IMR-90 (cell line): ENCODE measurements around the gene NARF. TPM values are rescaled to one million over a fixed set of nuclear protein-coding genes. Genes with fewer than 3 reads are reported as not detected.

Experiments
- ATAC-seq: fragments of 200-7000 bp; cut with Tn5 transposase; 2 replicates; pipeline ENCODE4 v1.9.1; 2020; ENCODE audit warnings: low read depth, mild to moderate bottlenecking, moderate library complexity
- BruUV-seq: library from RNA; stranded (reverse); fragments of 400-500 nt; replicated peaks from 2 replicates; lab custom pipeline; 2021; lab: Mats Ljungman, UMichigan
- CTCF ChIA-PET: fragments of 300-600 bp; formaldehyde crosslinking; extraction: SDS; loops from one replicate; lab custom pipeline; 2021; ENCODE audit warnings: antibody characterized with exemption; lab: Yijun Ruan, JAX
- POLR2A ChIA-PET: fragments of 300-600 bp; sonication (Branson Sonifier 250); formaldehyde crosslinking; loops from one replicate; lab custom pipeline; 2022; ENCODE audit warnings: antibody characterized with exemption; ENCODE audit not compliant: unreplicated experiment; lab: Charles Lee
- DNase-seq: peaks from one replicate; pipeline ENCODE4 v3.0.0; 2013
- H2AFZ ChIP-seq: replicated peaks from 2 replicates; pipeline ENCODE3; 2013; ENCODE audit warnings: low read length, mild to moderate bottlenecking; ENCODE audit not compliant: poor library complexity
- H2AK5ac ChIP-seq: 2 replicates; pipeline ENCODE4 v1.6.1; 2013; ENCODE audit warnings: low read depth, low read length, inconsistent platforms
- H2AK9ac ChIP-seq: replicated peaks from 2 replicates; pipeline ENCODE3; 2013; ENCODE audit warnings: mild to moderate bottlenecking, low read depth, low read length, moderate library complexity; ENCODE audit not compliant: poor library complexity
- H2BK120ac ChIP-seq: 2 replicates; pipeline ENCODE4 v1.6.1; 2013; ENCODE audit warnings: low read depth, low read length, inconsistent platforms
- H2BK15ac ChIP-seq: 3 replicates; pipeline ENCODE4 v1.6.1; 2013; ENCODE audit warnings: low read depth, low read length, inconsistent platforms
- H2BK20ac ChIP-seq: 2 replicates; pipeline ENCODE4 v1.6.1; 2013; ENCODE audit warnings: low read depth, mild to moderate bottlenecking, inconsistent platforms, low read length, moderate library complexity
- H2BK5ac ChIP-seq: 2 replicates; pipeline ENCODE4 v1.6.1; 2013; ENCODE audit warnings: mild to moderate bottlenecking, low read depth, low read length, inconsistent platforms; ENCODE audit not compliant: poor library complexity, severe bottlenecking
- H3K14ac ChIP-seq: replicated peaks from 2 replicates; pipeline ENCODE4 v1.6.1; 2013; ENCODE audit warnings: low read depth, low read length, inconsistent platforms
- H3K18ac ChIP-seq: 2 replicates; pipeline ENCODE4 v1.6.1; 2013; ENCODE audit warnings: low read depth, low read length, control low read depth
- H3K23ac ChIP-seq: 2 replicates; pipeline ENCODE4 v1.6.1; 2013; ENCODE audit warnings: low read depth, low read length, inconsistent platforms
- H3K27ac ChIP-seq: 2 replicates; pipeline ENCODE4 v1.5.1; 2013; ENCODE audit warnings: mild to moderate bottlenecking, control low read depth, low read length; ENCODE audit not compliant: insufficient read depth
- H3K27me3 ChIP-seq: 2 replicates; pipeline ENCODE4 v1.6.1; 2013; ENCODE audit warnings: low read length; ENCODE audit not compliant: control insufficient read depth, insufficient read depth
- H3K36me3 ChIP-seq: 2 replicates; pipeline ENCODE4 v1.6.1; 2013; ENCODE audit warnings: low read length, mixed read lengths; ENCODE audit not compliant: control insufficient read depth, insufficient read depth
- H3K4ac ChIP-seq: 2 replicates; pipeline ENCODE4 v1.6.1; 2013; ENCODE audit warnings: low read depth, low read length, inconsistent platforms
- H3K4me1 ChIP-seq: 2 replicates; pipeline ENCODE4 v1.6.1; 2013; ENCODE audit warnings: low read length, mixed read lengths; ENCODE audit not compliant: control insufficient read depth, insufficient read depth
- H3K4me2 ChIP-seq: 2 replicates; pipeline ENCODE4 v1.6.1; 2013; ENCODE audit warnings: low read depth, mild to moderate bottlenecking, control low read depth, low read length, moderate library complexity
- H3K4me3 ChIP-seq: 2 replicates; pipeline ENCODE4 v1.5.1; 2013; ENCODE audit warnings: low read depth, mild to moderate bottlenecking, control low read depth, low read length, moderate library complexity; ENCODE audit not compliant: insufficient read depth
- H3K56ac ChIP-seq: 2 replicates; pipeline ENCODE4 v1.6.1; 2013; ENCODE audit warnings: low read length, inconsistent platforms; ENCODE audit not compliant: insufficient read depth; ENCODE audit errors: extremely low read depth
- H3K79me1 ChIP-seq, 2 experiments: 2 replicates each; pipeline ENCODE4 v1.6.1; 2013; ENCODE audit warnings: low read length in 2 of 2, inconsistent platforms in 1 of 2, low read depth in 1 of 2
- H3K9ac ChIP-seq: 2 replicates; pipeline ENCODE4 v1.6.1; 2013; ENCODE audit warnings: low read depth, low read length, control low read depth
- H3K9me1 ChIP-seq: 2 replicates; pipeline ENCODE4 v1.6.1; 2013; ENCODE audit warnings: low read length, inconsistent platforms; ENCODE audit not compliant: insufficient read depth
- H3K9me3 ChIP-seq: 2 replicates; pipeline ENCODE4 v1.6.1; 2013; ENCODE audit warnings: low read length; ENCODE audit not compliant: control insufficient read depth, insufficient read depth
- H4K20me1 ChIP-seq: 2 replicates; pipeline ENCODE4 v1.6.1; 2013; ENCODE audit warnings: low read length, inconsistent platforms; ENCODE audit not compliant: insufficient read depth
- H4K5ac ChIP-seq: 2 replicates; pipeline ENCODE4 v1.6.1; 2013; ENCODE audit warnings: mild to moderate bottlenecking, low read depth, low read length, control low read depth
- H4K8ac ChIP-seq, 2 experiments: 2 replicates each; pipeline ENCODE4 v1.6.1; 2013; ENCODE audit warnings: low read depth in 2 of 2, low read length in 2 of 2, control low read depth in 1 of 2, inconsistent platforms in 1 of 2
- H4K91ac ChIP-seq: 2 replicates; pipeline ENCODE4 v1.6.1; 2013; ENCODE audit warnings: low read depth, low read length, inconsistent platforms; ENCODE audit not compliant: insufficient read depth
- BHLHE40 ChIP-seq: fragments of 150-350 bp; IDR thresholded peaks from 2 replicates; pipeline ENCODE4 v1.6.1; 2016; ENCODE audit warnings: mild to moderate bottlenecking, low read depth, low read length
- CHD1 ChIP-seq: IDR thresholded peaks from 2 replicates; pipeline ENCODE4 v1.6.1; 2012; ENCODE audit warnings: low read depth, low read length, improper control_type of control experiment
- ELK1 ChIP-seq: fragments of 150-350 bp; IDR thresholded peaks from 2 replicates; pipeline ENCODE4 v1.6.1; 2016; ENCODE audit warnings: low read depth, mild to moderate bottlenecking, low read length, moderate library complexity, borderline replicate concordance
- FOS ChIP-seq: fragments of 150-350 bp; IDR thresholded peaks from 2 replicates; pipeline ENCODE4 v1.6.1; 2016; ENCODE audit warnings: low read depth, low read length
- MXI1 ChIP-seq: IDR thresholded peaks from 2 replicates; pipeline ENCODE4 v1.6.1; 2012; ENCODE audit warnings: low read depth, mild to moderate bottlenecking, low read length, moderate library complexity, borderline replicate concordance
- RCOR1 ChIP-seq: IDR thresholded peaks from 2 replicates; pipeline ENCODE4 v1.6.1; 2012; ENCODE audit warnings: mild to moderate bottlenecking, low read length, improper control_type of control experiment; ENCODE audit not compliant: insufficient replicate concordance
- RFX5 ChIP-seq: IDR thresholded peaks from 2 replicates; pipeline ENCODE4 v1.8.0; 2012; ENCODE audit warnings: low read depth, mild to moderate bottlenecking, low read length, moderate library complexity
- SMC3 ChIP-seq: fragments of 150-350 bp; IDR thresholded peaks from 2 replicates; pipeline ENCODE4 v1.6.1; 2016; ENCODE audit warnings: low read depth, mild to moderate bottlenecking, antibody characterized with exemption, low read length, moderate library complexity
- USF2 ChIP-seq: fragments of 150-350 bp; IDR thresholded peaks from 2 replicates; pipeline ENCODE4 v1.6.1; 2017; ENCODE audit warnings: mild to moderate bottlenecking, antibody characterized with exemption, low read length, low read depth
- WGBS, 2 experiments: methylation state at CpG; one replicate each; pipeline versions ENCODE4 v1.1.5 to v1.1.7; 2013; ENCODE audit warnings: missing lambda C conversion rate in 2 of 2; ENCODE audit not compliant: insufficient read length in 1 of 2; ENCODE audit errors: extremely low coverage in 2 of 2; 5-methylcytosine and 5-hydroxymethylcytosine counted together
- dilution Hi-C: fragments of 300-500 bp; cut with HindIII; formaldehyde crosslinking; loops from one replicate; pipeline ENCODE4 v1.14.3; 2018; ENCODE audit warnings: low sequenced_read_pairs; ENCODE audit not compliant: unreplicated experiment
- in situ Hi-C: fragments of 300-500 bp; cut with MboI; formaldehyde crosslinking; loops from 3 replicates; pipeline ENCODE4 v1.14.3; 2019; ENCODE audit warnings: low sequenced_read_pairs, inconsistent platforms, mixed read lengths
- intact Hi-C: fragments of 100-400 bp; cut with micrococcal nuclease; formaldehyde crosslinking; loops from 2 replicates; pipeline ENCODE4 v1.10.0; 2022
- polyA plus RNA-seq, 3 experiments: library from polyadenylated mRNA; depleted of rRNA; stranded (reverse); fragments of >200 nt; gene quantifications; 2 replicates each; pipeline ENCODE4 v1.2.3, GENCODE V29; 2012; ENCODE audit warnings: low replicate concordance in 1 of 3
- total RNA-seq: library from RNA; depleted of rRNA; stranded (reverse); fragments of >200 nt; gene quantifications from 2 replicates; pipeline ENCODE4 v1.2.3, GENCODE V29; 2012

The NARF gene
- total and polyA plus RNA-seq, 2 of the 4 experiments (the other 2 are of a cell fraction), result 83.7 to 94.8 TPM

- TF ChIP-seq USF2, result no peak
Measured at GRCh38 chr17:82438401-82439193, 19.9 kb upstream of the NARF start (continued).

GRCh38 chr17:82439194-82439828 lies 19.2 kb upstream of the NARF start:
- Histone ChIP-seq H4K8ac (no peak overlapping the region), H4K5ac (no peak overlapping the region), H3K27ac (no peak overlapping the region), H3K56ac (no peak overlapping the region), H3K4me2 (no peak overlapping the region), H3K79me1 (no peaks in the 10 kb centered on the region), H4K91ac (no peak overlapping the region), H2BK5ac (no peak overlapping the region), H3K14ac (no peak overlapping the region), H3K4me3 (no peak overlapping the region), H2BK20ac (no peak overlapping the region), H3K9ac (no peak overlapping the region), H2BK120ac (no peak overlapping the region), H3K18ac (no peak overlapping the region), H3K4me1 (peaks cover 3% of the 10 kb centered on the region), H3K36me3 (peaks cover 27% of the 10 kb centered on the region), H3K27me3 (no peaks in the 10 kb centered on the region), H4K20me1 (peaks cover 13% of the 10 kb centered on the region; the same call in 1 of the 2 replicates), H2AK5ac (no peak overlapping the region), H3K23ac (no peak overlapping the region), H3K9me1 (no peaks in the 10 kb centered on the region; the same call in 1 of the 2 replicates), H2AFZ (no peak overlapping the region), H2AK9ac (no peak overlapping the region), H3K9me3 (no peaks in the 10 kb centered on the region), H3K4ac (no peak overlapping the region), H2BK15ac (no peak overlapping the region)
- DNase-seq (no peak), ATAC-seq (no peak)
- 93% methylated on average over 22 of the region's 29 CpGs; no CpG with 5 or more reads in 1 of the 2 experiments for WGBS, 2 experiments
- in situ Hi-C loops (no loop called here), dilution Hi-C loops (no loop called here), intact Hi-C loops (no loop called here)
- CTCF ChIA-PET, result no interaction called here
- BruUV-seq, result no TSS peak
- POLR2A ChIA-PET, result no interaction called here
- TF ChIP-seq ELK1, result no peak
- TF ChIP-seq CHD1, result no peak
- no peak for TF ChIP-seq RFX5
- TF ChIP-seq FOS, result no peak
- no peak for TF ChIP-seq RCOR1
- TF ChIP-seq SMC3, result no peak
- TF ChIP-seq MXI1, result no peak
- TF ChIP-seq BHLHE40, result no peak
